Measurements from ENCODE around the gene ADO. TPM values are rescaled to one million over a fixed set of nuclear protein-coding genes. Genes with fewer than 3 reads are reported as not detected.

The ADO gene
- total RNA-seq, 4 donors from 2014 or later, result 10.0 to 16.0 (median 13.8) TPM

- Histone ChIP-seq H3K9me3 (no peaks in the 10 kb centered on the region), H3K36me3 (no peaks in the 10 kb centered on the region), H3K4me1 (peaks cover 21 to 42% (median 31%) of the 10 kb centered on the region in 3 donors), H3K4me3 (peak overlapping the region in 3 of 4 donors; percentile 62 to 95 (median 65)), H3K27me3 (peaks cover 0 to 64% (median 8%) of the 10 kb centered on the region in 4 donors), H3K27ac (no peak overlapping the region)
- TF ChIP-seq POLR2A (IDR thresholded peaks at IDR 0.05), result no peak
- no peak for DNase-seq
- WGBS, 2 donors, result 39 to 43% methylated on average over 12 to 13 of the region's 19 CpGs
- intact Hi-C loops (cut with DNase I), result loop anchor here (10.0 kb wide), 1 partner anchor 205 kb away; no protein-coding TSS in a partner anchor
Measured at GRCh38 chr10:62819141-62819920, 14.8 kb downstream of the ADO start.

DNA sequence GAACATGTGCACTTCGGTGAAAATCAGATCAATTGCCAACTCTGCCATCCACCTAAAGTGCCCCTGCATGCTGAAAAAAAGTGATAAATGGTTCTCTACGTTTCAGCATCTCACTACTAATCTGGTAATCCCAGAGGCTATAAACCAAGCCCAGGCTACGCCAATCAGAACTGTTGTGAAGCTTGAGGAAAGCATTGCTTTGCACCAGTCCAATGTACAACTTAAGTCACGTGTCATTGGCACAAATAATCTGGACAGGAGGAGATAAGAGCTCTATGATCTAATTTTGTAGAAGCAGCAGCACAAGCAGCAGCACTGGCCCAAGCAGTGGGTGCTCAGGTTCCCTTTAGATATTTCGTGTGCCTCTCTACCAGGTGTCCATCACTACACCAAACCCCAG is 16.1 kb downstream of the ADO start:
- Histone ChIP-seq H3K4me1 (peaks cover 11 to 29% (median 20%) of the 10 kb centered on the region in 3 donors), H3K4me3 (no peak overlapping the region), H3K9me3 (no peaks in the 10 kb centered on the region), H3K27me3 (peaks cover 0 to 51% (median 3%) of the 10 kb centered on the region in 4 donors), H3K27ac (no peak overlapping the region), H3K36me3 (no peaks in the 10 kb centered on the region)
- intact Hi-C loops (cut with DNase I), result no loop called here
- 59 to 75% methylated on average over 4 to 5 of the region's 5 CpGs for WGBS, 2 donors
- TF ChIP-seq POLR2A (IDR thresholded peaks at IDR 0.05), result no peak
- TF ChIP-seq, protein P1, sequence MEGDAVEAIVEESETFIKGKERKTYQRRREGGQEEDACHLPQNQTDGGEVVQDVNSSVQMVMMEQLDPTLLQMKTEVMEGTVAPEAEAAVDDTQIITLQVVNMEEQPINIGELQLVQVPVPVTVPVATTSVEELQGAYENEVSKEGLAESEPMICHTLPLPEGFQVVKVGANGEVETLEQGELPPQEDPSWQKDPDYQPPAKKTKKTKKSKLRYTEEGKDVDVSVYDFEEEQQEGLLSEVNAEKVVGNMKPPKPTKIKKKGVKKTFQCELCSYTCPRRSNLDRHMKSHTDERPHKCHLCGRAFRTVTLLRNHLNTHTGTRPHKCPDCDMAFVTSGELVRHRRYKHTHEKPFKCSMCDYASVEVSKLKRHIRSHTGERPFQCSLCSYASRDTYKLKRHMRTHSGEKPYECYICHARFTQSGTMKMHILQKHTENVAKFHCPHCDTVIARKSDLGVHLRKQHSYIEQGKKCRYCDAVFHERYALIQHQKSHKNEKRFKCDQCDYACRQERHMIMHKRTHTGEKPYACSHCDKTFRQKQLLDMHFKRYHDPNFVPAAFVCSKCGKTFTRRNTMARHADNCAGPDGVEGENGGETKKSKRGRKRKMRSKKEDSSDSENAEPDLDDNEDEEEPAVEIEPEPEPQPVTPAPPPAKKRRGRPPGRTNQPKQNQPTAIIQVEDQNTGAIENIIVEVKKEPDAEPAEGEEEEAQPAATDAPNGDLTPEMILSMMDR (IDR thresholded peaks at IDR 0.05), result no peak
- DNase-seq, result no peak

GRCh38 chr10:62826273-62826672 is 21.8 kb downstream of the ADO start:
- no peak overlapping the region for H3K4me3 ChIP-seq
- no peak for TF ChIP-seq POLR2A (IDR thresholded peaks at IDR 0.05)
- TF ChIP-seq, protein P1 (IDR thresholded peaks at IDR 0.05), result no peak
- intact Hi-C loops (cut with DNase I), result no loop called here
- no peak for DNase-seq
- no peak overlapping the region for H3K27ac ChIP-seq
- H3K9me3 ChIP-seq, result no peaks in the 10 kb centered on the region
- 84 to 100% methylated on average over 1 of the region's 1 CpG for WGBS, 2 donors
- H3K4me1 ChIP-seq, result no peaks in the 10 kb centered on the region
- no peaks in the 10 kb centered on the region for H3K36me3 ChIP-seq
- H3K27me3 ChIP-seq, result peaks cover 0 to 13% (median 0%) of the 10 kb centered on the region in 4 donors

DNA sequence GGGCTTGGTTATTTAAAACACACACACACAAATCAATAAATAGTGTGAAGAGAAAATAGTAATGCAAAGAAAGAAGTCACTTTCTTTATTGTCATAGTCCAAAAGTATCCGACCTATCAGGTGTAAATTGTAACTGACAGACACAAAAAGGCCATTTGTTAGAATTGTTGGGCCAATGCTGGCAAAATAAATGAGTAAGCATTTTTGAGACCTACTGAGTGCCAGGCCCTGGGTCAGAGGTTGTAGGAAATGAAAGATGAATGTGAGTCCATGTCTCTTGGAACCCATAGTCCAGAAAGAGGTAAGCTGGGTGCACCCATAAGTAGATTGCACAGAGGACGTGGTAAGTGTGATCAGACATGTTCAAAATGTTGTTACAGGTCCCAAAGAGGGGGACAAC is 25.1 kb downstream of the ADO start:
- TF ChIP-seq, protein P1 (IDR thresholded peaks at IDR 0.05), result no peak
- TF ChIP-seq POLR2A (IDR thresholded peaks at IDR 0.05), result no peak
- no peak for DNase-seq
- Histone ChIP-seq H3K36me3 (no peaks in the 10 kb centered on the region), H3K4me3 (no peak overlapping the region), H3K27ac (no peak overlapping the region), H3K4me1 (no peaks in the 10 kb centered on the region), H3K9me3 (no peaks in the 10 kb centered on the region), H3K27me3 (no peaks in the 10 kb centered on the region)
- WGBS, 2 donors, result 59 to 75% methylated on average over 2 of the region's 2 CpGs
- intact Hi-C loops (cut with DNase I), result no loop called here

GRCh38 chr10:62830679-62831078 is 26.2 kb downstream of the ADO start:
- no peak for DNase-seq
- intact Hi-C loops (cut with DNase I), result no loop called here
- no peak overlapping the region for H3K4me3 ChIP-seq
- 43 to 77% methylated on average over 3 of the region's 4 CpGs for WGBS, 2 donors
- no peaks in the 10 kb centered on the region for H3K9me3 ChIP-seq
- no peaks in the 10 kb centered on the region for H3K36me3 ChIP-seq
- no peak for TF ChIP-seq POLR2A (IDR thresholded peaks at IDR 0.05)
- TF ChIP-seq, protein P1 (IDR thresholded peaks at IDR 0.05), result no peak
- H3K27ac ChIP-seq, result no peak overlapping the region
- no peaks in the 10 kb centered on the region for H3K27me3 ChIP-seq
- no peaks in the 10 kb centered on the region for H3K4me1 ChIP-seq
